DMS153 treated with DMSO at 0.1 percent for 48 hours (cell line): ENCODE data around the gene FAF1.

Experiments used
- DNase-seq: peaks from one replicate; lab custom pipeline; 2025; ENCODE audit not compliant: unreplicated experiment; lab: John Stamatoyannopoulos, UW

The FAF1 gene

DNA sequence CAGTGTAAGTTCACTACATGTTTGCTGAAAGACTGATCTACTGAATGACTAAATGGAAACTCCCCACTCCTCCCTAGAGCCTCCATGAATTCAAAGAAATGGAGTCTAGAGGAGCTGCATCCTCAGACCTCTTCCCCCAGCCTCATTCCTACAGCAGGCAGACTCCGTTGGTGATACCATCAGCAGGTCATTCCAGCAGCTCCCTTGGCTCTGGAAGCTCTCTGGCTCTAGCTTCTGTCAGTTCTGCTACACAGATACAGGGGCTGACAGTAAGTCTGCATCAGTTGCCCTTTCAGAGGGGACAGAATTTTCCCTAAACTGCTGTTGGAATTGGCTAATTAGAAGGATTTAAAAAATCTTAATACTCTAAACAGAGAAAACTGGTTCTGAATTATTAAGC lies 505.2 kb downstream of the FAF1 start:
- no peak for DNase-seq

DNA sequence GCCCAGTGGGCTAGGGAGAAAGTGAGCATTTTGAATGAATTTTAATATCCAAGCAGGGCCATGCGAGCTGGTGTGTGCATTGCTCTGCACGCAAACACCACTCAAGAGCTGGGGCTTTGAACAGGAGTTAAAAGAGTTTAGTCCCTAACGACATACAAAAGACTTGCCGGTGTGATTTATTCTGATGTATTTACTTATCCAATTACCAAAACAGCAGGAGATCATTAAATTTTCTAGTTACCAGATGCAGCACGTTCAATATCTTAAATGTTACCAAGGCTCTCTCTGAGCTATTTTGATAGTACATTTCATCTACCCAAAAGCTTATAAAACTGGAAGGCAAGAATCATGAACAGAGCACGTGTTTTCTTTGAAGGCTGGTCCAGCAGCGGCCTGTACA lies 506.8 kb downstream of the FAF1 start:
- DNase-seq, result no peak

DNA sequence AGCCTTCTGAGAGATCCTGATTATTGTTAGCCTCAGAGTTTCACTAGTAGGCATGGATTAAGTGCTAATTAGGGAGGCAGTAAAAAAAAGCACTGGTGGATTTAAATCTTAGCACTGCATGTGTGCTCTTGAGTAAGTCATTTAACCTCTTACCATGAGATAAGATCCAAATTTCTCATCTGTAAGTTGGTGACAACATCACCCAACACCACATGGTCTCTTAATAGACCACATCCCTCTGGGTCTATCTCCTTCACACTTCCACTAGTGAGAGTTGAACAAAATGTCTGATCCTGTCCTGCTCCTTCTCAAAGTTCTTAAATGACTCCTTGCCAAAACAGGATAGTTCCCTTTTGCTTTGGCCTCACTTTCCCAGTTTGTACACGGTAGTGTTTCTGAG lies 507.4 kb downstream of the FAF1 start:
- DNase-seq, result no peak

DNA sequence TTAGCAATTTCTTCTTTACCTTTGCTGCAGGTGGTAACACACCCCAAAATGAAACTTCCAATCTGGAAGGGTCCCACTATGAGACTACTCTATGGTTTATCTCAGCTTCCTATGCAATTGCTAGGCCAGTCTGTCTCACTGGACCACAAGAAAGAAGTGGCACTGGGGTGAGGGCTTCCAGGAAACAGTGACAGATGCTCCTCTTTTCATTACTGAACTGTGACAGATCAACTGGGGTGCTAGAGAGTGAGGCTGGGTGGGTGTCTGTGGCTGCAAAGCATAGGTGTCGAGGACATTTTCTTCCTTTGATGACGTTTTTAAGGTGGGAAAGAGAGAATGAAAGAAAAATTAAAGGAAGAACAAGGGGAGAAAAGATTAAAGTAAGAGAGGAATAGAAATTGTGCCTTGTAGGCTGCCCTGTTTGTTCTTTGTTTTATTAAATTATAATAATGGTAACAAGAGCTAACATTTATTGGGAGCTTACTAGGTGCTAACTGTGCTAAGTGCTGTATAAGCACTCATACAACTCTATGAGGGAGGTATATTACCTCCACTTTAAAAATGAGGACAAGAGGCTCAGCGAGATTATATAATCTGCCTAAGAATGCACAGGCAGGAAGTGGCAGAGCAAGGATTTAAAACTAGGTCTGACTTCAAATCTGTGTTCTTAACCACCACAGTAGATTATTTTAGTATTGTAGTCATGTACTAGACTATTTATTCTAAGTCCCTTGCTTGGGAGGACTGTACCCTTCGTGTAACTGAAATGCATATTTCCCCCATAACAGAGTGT lies 509.0 kb downstream of the FAF1 start:
- DNase-seq, result no peak

DNA sequence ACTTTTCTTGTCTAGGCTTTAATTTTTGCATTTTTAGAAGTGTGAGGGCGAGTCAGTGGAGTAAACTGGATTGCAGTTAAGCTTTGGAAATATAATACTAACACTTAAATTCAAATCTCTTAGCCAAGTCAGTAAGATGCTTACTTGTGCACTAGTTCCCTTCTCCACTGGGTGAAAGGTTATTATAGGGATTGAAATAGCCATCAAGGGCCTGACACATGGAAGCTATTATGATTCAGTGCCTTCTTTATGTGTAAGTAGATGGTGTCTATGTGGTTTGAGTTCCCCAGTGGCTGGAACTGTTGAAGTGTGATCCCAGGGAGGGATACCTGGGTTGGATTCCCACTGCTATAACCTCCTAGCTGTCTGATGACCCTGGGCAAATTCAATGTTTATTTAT lies 512.1 kb downstream of the FAF1 start:
- no peak for DNase-seq

DNA sequence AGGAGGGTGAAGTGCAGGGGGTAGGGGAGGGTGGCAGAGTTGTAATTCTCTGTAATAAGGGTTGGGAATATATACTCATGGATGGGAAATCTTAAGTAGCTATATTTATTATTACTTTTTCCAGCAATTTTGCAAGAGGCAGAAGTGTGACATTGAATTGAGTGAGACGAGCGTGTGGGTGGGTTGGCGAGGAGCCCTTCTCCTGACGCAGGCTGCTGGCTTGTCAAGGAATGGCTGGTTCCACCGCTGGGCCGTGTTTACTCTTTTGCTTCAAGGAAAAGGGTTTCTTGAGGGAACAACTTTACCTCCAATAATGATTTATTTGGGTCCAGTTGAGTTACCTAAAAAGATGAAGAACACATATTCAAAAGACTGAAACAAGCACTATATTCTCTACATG lies 518.9 kb downstream of the FAF1 start:
- no peak for DNase-seq

DNA sequence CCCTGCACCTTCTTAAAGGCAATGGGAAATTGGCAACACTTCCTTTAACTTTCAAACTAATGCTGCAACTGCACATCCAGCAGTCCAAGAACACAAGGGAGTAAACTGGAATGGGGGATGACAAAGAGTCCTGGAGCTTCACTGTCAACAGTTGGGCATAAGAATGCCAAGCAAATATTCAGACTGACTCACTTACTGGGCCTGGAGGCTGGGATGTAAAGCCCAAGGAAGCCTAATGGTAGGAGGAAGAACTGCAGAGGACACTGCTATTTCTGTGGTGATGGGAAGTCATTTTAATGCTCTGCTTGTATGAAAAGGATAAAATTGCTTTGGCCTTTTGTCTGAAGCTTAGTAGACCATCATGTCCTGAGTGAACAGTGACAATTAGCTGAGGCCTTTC lies 521.1 kb downstream of the FAF1 start:
- no peak for DNase-seq

DNA sequence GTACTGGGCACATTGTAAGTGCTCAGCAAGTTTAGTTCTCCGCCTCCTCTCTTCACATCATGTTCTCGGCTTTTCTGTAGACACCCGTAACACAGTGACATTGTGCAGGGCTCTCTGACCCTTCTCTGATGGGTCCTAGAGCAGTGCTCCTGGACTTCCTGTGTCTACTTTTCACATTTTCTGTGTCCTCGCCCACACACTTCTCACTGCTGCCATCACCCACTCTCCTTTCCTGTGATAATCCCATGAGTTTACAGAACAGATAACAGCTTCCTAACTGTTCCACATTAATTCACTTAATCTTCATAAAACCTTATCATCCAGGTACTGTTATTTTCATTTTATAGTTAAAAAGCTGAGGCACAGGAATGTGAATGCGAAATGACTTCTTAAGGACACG lies 523.6 kb downstream of the FAF1 start:
- DNase-seq, result no peak

DNA sequence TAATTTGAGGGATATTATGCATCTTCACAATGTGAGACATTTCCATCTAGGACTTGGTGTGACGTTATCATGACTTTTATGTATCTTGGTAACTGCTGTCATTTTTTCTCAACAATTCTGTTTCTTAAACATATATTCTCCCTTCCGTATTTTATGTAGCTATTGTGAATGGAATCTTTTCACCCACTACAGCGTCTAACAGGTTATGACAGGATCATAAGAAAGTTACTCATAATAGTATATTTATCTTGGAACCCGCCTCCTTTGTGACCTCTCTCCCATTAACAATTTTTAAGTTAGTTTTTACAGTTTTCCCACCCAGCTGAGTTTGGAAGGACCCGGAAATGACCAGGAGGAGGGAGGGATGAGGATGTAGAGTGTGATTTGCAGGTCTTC lies 530.1 kb downstream of the FAF1 start:
- DNase-seq, result no peak

DNA sequence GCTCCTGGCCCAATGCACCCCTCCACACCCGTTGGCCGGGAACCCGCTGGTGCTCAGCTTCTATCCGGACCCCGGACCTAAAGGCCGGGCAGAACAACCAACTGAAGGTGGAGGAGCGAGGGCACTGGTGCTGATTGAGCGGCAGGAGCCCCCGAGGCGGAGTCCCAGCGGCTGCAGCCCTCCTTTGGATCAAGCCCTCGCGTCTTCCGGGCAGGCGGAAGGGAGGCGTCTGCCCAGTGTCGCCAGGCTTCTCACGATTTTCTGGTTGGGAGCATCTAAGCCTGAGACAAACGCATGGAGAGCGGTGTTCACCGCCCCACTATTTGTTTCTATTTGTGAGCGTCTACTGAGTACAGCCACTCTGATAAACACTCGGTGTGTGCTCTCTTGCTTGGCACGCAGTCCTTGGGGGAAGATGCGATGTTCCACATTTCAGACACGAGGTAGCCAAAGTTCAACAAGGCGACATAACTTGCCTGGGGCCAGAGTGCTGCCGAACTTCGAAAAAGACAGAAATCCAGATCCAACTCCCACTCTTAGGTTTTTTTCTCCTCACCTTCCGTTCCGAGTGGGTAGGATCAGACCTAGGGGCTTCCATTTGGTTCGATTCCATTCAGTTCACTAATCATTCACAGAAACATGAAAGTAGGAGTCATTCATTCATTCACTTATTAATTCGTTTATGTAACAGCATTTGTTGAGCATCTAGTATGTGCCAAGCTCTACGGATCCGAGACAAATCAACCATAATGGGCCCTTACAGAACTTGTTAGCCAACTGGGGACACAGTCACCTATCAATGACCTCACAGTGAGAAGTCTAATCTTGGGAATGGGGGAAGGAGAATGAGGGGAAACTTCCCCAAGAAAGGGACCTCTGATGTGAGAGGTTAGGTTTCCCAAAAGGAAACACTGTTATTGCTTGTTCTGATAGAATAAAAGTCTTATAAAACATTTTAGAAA lies 532.0 kb downstream of the FAF1 start:
- DNase-seq, result no peak

DNA sequence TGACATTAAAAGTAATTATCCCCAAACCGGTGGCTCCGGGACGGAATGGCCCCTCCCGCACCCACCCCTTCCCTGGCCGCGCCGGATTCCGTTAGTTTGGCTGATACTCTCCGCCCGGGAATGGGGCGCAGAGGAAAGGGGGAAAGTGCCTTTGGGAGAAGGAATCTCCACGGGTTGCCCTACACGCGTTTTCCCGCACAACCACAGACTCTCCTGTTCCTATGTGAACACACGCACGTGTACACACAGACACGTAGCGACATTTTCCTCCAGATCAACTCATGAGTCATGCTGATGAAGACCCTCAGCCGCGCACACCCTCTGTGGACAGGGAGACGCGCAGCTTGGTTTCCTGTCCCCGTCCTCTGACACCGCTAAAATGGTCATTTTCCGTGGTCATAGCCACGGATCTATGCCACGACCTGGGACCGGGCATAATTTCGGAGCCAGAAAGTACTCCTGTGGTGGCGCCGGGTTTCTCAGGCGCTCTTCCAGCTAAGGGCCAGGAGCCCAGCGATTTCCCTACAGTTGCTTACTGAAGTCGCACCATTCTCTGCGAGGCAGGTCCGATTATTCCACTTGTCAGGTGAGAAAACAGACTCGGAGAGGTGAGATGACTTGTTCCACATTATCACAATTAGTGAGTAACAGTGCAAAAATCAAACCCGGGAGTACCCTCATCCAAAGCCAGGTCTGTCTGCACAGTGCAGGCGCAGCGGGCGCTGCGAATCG lies 532.8 kb downstream of the FAF1 start:
- no peak for DNase-seq

DNA sequence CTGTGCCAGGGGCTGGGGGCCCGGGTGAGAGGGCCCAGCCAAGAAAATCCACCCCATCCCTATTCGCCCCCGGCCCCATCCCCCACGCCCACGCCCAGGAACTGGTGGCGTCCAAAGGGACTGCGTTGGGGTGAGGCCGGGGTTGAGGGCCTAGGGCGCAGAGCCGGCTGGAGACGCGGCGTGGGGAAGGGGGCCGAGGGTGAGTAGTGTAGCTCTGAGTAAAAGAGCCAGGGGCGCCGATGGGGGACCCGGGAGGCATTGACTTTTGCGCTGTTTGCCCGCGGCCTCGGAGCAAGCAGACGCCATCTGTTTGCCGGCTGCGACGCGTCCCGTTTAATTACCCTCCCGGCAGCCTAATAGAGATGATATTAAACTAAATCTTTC lies 533.4 kb downstream of the FAF1 start:
- no peak for DNase-seq

DNA sequence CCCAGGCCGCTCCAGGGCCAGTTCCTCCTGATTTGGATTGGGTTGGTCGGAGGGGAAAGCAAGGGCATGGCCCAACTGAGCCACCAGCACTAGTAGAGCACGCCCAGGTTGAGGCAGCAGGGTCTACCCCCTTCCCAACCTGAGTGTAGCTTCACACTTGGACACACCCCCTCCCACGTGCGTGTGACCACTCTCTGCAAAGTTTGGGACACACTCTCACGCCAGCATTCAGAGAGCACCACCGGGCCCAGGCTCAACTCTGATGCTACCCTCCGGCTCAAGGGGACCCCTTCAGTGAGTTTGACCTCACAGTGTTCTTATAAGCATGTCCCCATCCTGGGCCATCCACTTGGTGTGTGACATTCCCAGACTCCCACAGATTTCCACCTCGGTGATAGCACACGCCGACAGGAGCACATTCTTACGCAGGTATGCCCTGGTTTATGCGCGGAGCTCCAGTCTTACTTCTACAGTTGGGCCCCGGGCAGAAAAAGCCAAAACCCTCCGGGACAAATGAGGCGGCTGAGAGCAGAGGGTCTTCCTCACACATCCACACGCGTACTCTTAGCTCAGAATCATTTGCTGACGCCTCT lies 533.9 kb downstream of the FAF1 start:
- no peak for DNase-seq

DNA sequence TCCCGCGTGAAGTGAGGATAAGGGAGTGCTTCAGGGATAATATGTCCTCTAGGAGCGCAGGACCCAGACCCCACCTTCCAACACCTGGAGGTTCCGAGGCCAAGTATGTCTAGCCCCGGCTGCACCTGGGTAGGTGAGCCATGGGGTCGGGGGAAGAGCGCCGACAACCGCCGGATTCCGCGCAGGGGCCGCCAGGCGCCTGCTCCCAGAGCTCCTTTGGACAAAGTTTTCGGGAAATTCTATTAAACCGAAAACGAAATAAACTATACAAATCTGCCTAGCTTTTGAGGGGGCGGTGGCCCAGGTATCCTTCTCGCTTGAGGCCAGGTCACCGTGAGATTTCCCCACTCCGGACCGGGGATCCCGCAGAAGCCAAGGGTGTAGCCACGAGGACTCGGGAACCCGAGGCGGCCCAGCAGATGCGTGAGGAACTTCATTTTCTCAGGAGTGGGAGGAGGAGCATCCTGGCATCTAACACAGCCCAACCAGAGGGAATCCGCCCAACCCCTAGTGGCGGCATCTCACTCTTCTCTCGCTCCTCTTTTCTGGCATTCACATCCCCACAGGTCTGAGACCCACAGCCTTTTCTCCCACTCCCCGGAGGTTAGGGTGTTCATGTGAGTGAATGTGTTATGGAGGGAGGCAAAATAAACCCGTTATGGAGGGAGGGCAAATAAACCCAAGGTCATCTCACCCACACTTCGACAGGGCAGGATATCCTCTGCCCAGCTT lies 534.5 kb downstream of the FAF1 start:
- no peak for DNase-seq

DNA sequence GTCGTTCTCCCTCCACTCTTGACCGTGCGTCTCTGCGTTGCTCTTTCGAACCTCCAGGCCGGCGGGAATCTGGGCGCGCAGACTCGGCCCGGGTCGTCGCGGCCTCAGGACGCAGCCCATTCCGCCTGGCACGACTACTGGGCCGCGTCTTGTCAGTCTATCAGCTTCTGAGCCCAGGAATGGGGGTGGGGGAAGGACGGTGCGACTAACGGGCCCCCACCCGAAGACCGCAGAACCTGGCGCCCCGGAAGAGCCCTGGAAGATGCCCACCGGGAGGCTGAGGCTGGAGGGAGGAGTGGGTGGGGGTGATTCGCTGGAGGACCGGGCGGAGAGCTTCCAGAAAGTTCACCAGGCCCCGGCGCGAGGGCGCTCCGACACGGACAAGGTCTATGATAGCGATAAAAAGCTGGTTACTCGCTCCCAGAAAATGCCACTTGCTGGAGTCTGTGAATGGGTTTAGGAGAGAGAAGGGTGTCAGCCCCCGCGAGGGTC lies 535.1 kb downstream of the FAF1 start:
- DNase-seq, result no peak

DNA sequence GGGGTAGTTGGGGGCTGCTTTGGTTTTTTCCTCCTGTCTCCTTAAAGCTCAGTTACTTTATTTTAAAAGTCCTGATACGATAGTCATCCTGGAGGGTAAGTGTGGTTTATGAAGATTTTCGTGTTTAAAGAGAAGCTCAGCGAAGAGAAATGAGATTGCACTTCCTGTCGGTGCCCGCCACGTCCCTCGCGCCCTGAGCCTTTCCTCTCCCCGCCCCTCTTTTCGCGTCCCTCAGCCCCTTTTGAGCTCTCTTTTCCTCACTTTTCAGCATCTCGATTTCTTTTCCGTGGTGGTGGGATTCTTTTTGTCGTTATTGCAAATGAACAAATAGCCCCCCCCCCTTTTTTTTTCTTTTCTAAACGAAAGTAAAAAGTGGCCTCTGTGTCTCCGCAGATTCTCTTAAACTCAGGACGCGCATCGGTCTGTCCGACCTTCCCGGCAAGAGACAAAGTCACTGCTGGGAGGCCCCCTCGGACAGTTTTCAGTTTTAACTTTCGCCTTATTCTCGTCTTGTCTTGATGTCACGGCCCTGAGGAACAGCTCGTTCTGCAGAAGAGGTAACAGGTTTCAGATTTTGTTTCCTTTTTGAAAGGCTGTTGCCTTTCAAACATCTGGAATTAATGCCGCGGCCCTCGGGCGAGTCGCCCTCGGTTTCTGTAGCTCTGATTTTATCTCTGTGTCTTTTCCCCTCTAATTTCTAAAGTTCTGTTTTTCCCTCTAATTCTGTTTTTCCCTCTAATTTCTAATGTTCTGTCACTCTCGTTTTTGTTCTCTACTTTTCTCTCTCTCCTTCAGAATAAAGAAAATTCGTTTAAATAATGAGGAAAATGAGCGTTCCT lies 535.8 kb downstream of the FAF1 start:
- DNase-seq, result peak; percentile 47

DNA sequence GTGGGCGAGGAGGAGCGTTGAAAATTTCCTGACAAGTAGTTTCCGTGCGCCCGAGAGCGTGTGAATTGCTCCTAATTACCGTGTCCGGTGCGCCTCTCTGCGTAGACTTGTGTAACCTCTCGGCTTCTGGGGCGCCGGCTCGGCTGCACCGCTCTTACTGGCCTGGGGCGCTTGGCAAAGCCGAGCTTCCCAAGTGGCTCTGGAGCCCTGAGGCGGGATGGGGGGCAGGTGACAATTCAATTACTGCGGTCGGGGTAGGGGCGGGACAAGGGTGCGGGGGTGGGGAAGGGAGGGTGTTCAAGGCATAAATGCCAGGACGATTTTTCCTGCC lies 536.4 kb downstream of the FAF1 start:
- DNase-seq, result peak; percentile 84

DNA sequence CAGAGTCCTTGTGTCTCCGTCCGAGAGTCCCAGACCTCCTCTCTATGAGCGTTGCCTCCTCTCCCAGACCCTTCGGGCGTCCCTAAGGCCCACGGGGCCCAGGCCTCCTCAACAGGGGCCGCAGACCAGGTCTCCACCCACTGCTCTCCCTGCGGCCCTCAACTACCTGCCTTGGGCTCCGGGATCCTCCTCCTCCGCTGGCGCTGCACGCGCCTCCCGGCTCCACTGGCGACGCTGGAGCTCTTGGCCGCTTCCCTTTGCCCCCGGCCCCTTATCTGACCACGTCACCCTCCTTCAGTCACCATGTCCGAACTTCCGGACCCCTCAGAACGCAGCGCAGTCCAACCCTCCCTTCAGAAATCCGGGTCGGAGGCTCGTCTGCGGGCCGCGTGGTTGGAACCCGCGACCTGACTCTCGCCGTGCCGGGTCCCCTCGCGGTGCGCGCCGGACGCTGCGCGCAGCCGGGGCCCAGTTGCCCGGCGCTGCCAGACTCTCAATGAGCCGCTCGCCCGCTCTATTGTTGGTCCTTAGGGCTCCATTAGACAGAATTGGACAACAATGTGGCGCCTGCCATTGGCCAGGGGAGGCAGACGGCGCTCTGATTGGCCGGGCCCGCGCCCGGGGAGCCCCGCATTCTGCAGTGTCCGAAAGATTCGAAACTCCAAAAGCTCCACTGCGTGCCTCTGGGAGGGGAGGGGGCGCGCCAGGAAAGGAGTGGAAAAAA lies 537.0 kb downstream of the FAF1 start, which contains the start of gene DMRTA2:
DMRTA2 (minus strand) TSS at position 498 of the 724 bp plus-strand sequence. CDS start 1,907 bp downstream, outside the sequence.
- DNase-seq, result peak; percentile 84

DNA sequence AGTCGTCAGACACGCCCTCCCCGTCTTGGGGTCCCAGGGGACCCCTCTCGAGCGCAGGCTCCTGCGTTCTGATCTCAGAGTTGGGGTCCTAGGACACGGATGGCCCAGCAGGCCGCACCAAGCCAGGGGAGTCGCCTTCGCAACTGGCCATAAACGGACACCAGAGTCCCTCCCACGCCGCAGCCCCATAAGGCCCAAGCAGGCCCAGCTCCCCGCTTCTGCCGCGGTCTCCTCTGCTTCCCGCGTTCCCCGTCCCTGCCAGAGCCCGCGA lies 537.5 kb downstream of the FAF1 start:
- DNase-seq, result no peak
